ENCODE results near the gene TLNRD1. TPM values are rescaled to one million over a fixed set of nuclear protein-coding genes. Genes with fewer than 3 reads are reported as not detected.
"Not testable (repeated sequence)": the region's sequence is repeated elsewhere in the genome, so short reads cannot be mapped to it uniquely, and the experiment has no call there.

Gene TLNRD1
- total RNA-seq, 5 donors from 2014 or later (not counting 1 experiment from before 2014, with no cell fraction given) = 10.9 to 36.2 (median 29.8) TPM

DNA sequence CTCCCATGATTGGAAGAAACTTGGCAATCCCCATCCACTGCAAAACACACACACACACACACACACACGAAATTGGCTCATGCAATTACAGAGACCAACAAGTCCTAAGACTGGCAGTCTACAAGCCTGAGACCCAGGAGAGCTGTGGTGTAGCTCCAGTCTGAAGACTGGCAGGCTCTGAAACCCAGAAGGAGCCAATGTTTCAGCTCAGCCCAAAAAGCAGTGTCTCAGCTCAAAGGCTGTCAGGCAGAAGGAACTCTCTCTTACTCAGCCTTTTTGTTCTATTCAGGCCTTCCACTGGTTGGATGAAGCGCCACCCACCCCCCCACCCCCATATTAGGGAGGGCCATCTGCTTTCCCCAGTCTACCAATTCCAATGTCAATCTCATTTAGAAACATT lies 43.2 kb upstream of the TLNRD1 start:
- no peak for DNase-seq
- H3K9me3 Mint-ChIP-seq = no peaks in the 10 kb centered on the region
- CTCF ChIA-PET = interaction anchor here in 1 of 2 donors (1.0 kb wide), 1 partner anchor 12 kb away, joined by 3 read pairs; no protein-coding TSS in a partner anchor
- no peaks in the 10 kb centered on the region for H3K27me3 Mint-ChIP-seq
- Histone ChIP-seq H3K4me3 (ENCODE audit: control insufficient read depth in 1 of 2, extremely low read depth in 1 of 2, low read length in 1 of 2) (no peak overlapping the region), H3K36me3 (ENCODE audit: control insufficient read depth in 2 of 2, extremely low read depth in 1 of 2, insufficient read depth in 1 of 2, low read length in 1 of 2) (peaks cover 7 to 14% of the 10 kb centered on the region in 2 donors), H3K27me3 (replicated peaks in 1 of 2; ENCODE audit: control insufficient read depth in 2 of 2, extremely low read depth in 1 of 2, insufficient read depth in 2 of 2, low read length in 1 of 2) (no peaks in the 10 kb centered on the region), H3K9me3 (no peaks in the 10 kb centered on the region), H3K4me1 (ENCODE audit: control insufficient read depth in 1 of 2, extremely low read depth in 1 of 2, insufficient read depth in 2 of 2, low read length in 2 of 2) (no peaks in the 10 kb centered on the region), H3K27ac (ENCODE audit: low read length) (no peak overlapping the region)
- no peak for ATAC-seq (replicated peaks in 1 of 4)
- no peak overlapping the region for H3K27ac Mint-ChIP-seq
- H3K4me3 Mint-ChIP-seq = no peak overlapping the region
- H3K4me1 Mint-ChIP-seq = peaks cover 17 to 19% (median 17%) of the 10 kb centered on the region in 3 donors
- H3K36me3 Mint-ChIP-seq = peaks cover 63% of the 10 kb centered on the region
- 83% methylated on average over 2 of the region's 2 CpGs for WGBS (ENCODE audit: insufficient coverage)
- POLR2A ChIA-PET = no interaction called here

DNA sequence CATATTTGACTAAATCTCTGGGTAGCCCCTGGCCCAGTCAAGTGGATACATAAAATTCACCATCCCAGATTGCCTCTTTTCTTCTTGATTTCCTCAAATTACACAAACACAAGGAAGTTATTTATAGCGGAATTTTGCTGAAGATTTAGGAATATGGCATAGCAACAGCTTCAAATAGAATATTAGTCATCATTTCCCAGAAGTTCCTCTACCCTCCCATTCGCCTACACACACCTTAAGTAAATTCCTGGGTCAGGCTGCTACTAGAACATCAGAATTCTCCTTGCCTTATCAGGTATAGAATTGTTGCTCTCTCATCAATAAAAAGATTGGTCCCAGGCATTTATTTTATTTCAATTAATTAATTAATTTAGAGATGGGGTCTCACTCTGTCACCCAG lies 42.7 kb upstream of the TLNRD1 start:
- Mint-ChIP-seq H3K36me3 (peaks cover 63% of the 10 kb centered on the region), H3K27ac (no peak overlapping the region), H3K9me3 (no peaks in the 10 kb centered on the region), H3K4me3 (no peak overlapping the region), H3K27me3 (no peaks in the 10 kb centered on the region), H3K4me1 (peaks cover 21 to 23% (median 22%) of the 10 kb centered on the region in 3 donors)
- WGBS (ENCODE audit: insufficient coverage) = no CpG with 5 or more reads among the region's 2 CpGs
- Histone ChIP-seq H3K9me3 (no peaks in the 10 kb centered on the region), H3K4me3 (ENCODE audit: control insufficient read depth in 1 of 2, extremely low read depth in 1 of 2, low read length in 1 of 2) (no peak overlapping the region), H3K27me3 (replicated peaks in 1 of 2; ENCODE audit: control insufficient read depth in 2 of 2, extremely low read depth in 1 of 2, insufficient read depth in 2 of 2, low read length in 1 of 2) (no peaks in the 10 kb centered on the region), H3K27ac (ENCODE audit: low read length) (no peak overlapping the region), H3K4me1 (ENCODE audit: control insufficient read depth in 1 of 2, extremely low read depth in 1 of 2, insufficient read depth in 2 of 2, low read length in 2 of 2) (no peaks in the 10 kb centered on the region), H3K36me3 (ENCODE audit: control insufficient read depth in 2 of 2, extremely low read depth in 1 of 2, insufficient read depth in 1 of 2, low read length in 1 of 2) (peaks cover 5 to 14% of the 10 kb centered on the region in 2 donors)
- ATAC-seq (replicated peaks in 1 of 4) = no peak
- ChIA-PET CTCF (no interaction called here), POLR2A (no interaction called here)
- DNase-seq = no peak

DNA sequence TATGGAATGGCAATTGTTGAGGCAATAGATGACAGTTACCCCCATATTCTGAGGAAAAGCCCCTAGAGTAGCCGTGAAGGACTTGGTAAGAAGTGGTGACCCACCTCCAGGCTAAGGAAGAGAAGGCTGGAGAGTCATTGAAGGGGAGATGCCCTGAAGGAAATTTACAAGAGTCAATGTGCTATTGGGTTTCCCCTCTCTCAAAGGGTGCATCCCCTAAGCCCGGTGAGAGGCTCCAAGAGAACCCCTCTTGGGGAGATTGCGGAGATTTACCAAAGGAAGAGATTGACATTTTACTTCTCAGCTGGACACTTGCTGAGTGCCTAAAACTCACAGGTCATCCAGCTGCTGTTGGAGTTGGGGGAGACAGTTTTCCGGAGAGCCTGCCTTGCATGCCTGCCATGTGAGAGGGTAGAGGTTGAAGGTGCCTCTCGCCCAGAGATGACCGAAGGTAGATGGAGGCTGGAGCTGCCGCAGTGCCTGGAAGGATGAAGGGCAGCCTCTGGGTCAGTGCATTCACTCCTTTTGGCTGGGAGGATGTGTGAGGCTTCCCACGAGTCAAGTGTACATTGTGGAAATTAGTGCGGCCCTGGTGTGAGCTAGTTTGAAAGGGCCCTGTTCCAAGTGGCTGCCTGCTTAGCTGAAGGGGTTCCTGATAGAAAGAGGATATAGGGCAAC lies 41.8 kb upstream of the TLNRD1 start:
- Mint-ChIP-seq H3K4me1 (peaks cover 24 to 28% (median 28%) of the 10 kb centered on the region in 3 donors), H3K27ac (no peak overlapping the region), H3K27me3 (no peaks in the 10 kb centered on the region), H3K4me3 (peak overlapping the region in 1 of 3 donors; percentile 13), H3K9me3 (no peaks in the 10 kb centered on the region), H3K36me3 (peaks cover 65% of the 10 kb centered on the region)
- Histone ChIP-seq H3K27ac (ENCODE audit: low read length) (no peak overlapping the region), H3K27me3 (replicated peaks in 1 of 2; ENCODE audit: control insufficient read depth in 2 of 2, extremely low read depth in 1 of 2, insufficient read depth in 2 of 2, low read length in 1 of 2) (no peaks in the 10 kb centered on the region), H3K4me3 (ENCODE audit: control insufficient read depth in 1 of 2, extremely low read depth in 1 of 2, low read length in 1 of 2) (no peak overlapping the region), H3K9me3 (no peaks in the 10 kb centered on the region), H3K36me3 (ENCODE audit: control insufficient read depth in 2 of 2, extremely low read depth in 1 of 2, insufficient read depth in 1 of 2, low read length in 1 of 2) (peaks cover 5 to 12% of the 10 kb centered on the region in 2 donors), H3K4me1 (ENCODE audit: control insufficient read depth in 1 of 2, extremely low read depth in 1 of 2, insufficient read depth in 2 of 2, low read length in 2 of 2) (no peaks in the 10 kb centered on the region)
- 95% methylated on average over 8 of the region's 9 CpGs for WGBS (ENCODE audit: insufficient coverage)
- ChIA-PET POLR2A (no interaction called here), CTCF (interaction anchor here in 1 of 2 donors (0.6 kb wide), 1 partner anchor 1468 kb away, joined by 4 read pairs; no protein-coding TSS in a partner anchor)
- DNase-seq (no peak), ATAC-seq (replicated peaks in 1 of 4) (no peak)

DNA sequence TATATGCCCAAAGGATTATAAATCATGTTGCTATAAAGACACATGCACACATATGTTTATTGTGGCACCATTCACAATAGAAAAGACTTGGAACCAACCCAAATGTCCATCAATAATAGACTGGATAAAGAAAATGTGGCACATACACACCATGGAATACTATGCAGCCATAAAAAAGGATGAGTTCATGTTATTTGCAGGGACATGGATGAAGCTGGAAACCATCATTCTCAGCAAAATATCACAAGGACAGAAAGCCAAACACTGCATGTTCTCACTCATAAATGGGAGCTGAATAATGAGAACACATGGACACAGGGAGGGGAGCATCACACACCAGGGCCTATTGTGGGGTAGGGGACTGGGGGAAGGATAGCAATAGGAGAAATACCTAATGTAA lies 35.3 kb upstream of the TLNRD1 start:
- POLR2A ChIA-PET; CTCF ChIA-PET; H3K27me3 Mint-ChIP-seq; H3K27ac Mint-ChIP-seq; H3K27me3 ChIP-seq (replicated peaks in 1 of 2; ENCODE audit: control insufficient read depth in 2 of 2, extremely low read depth in 1 of 2, insufficient read depth in 2 of 2, low read length in 1 of 2); H3K4me1 ChIP-seq (ENCODE audit: control insufficient read depth in 1 of 2, extremely low read depth in 1 of 2, insufficient read depth in 2 of 2, low read length in 2 of 2); H3K9me3 ChIP-seq; H3K27ac ChIP-seq (ENCODE audit: low read length); H3K9me3 Mint-ChIP-seq; DNase-seq; H3K4me3 ChIP-seq (ENCODE audit: control insufficient read depth in 1 of 2, extremely low read depth in 1 of 2, low read length in 1 of 2); H3K4me3 Mint-ChIP-seq; ATAC-seq (replicated peaks in 1 of 4): not testable (repeated sequence)
- Mint-ChIP-seq H3K36me3 (peaks cover 57% of the 10 kb centered on the region), H3K4me1 (peaks cover 31 to 34% (median 33%) of the 10 kb centered on the region in 3 donors)
- H3K36me3 ChIP-seq (ENCODE audit: control insufficient read depth in 2 of 2, extremely low read depth in 1 of 2, insufficient read depth in 1 of 2, low read length in 1 of 2) = peaks cover 12 to 15% of the 10 kb centered on the region in 2 donors

DNA sequence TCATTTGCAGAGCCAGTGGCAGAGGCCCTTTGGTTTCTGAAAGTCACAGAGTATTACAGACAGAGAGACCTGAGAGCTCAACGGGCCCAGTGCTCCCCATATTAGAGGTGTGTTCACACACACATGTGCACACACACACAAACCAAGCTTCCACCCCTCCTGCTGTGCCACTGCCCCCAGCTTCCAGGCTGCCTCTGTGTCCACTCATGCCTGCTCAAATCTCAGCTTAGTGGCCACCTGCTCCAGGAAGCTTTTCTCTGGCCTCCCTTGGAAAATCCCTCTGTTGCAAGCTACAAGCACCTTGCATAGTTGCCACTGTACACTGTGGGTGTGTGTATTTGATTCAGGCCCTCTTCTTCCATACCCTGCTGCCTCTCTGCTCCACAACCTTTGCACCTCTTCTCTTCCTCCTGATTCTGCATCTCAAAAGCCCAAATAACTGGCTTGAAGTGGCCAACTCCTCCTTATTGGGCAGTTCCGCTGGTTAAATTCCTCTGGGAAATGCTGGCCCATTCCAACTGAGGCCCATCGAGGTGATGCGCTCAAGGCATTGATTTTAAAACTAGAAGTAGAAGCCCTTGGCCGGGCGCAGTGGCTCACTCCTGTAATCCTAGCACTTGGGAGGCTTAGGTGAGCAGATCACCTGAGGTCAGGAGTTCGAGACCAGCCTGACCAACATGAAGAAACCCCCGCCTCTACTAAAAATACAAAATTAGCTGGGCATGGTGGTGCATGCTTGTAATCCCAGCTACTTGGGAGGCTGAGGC lies 34.1 kb upstream of the TLNRD1 start:
- H3K36me3 Mint-ChIP-seq = peaks cover 47% of the 10 kb centered on the region
- ATAC-seq (replicated peaks in 1 of 4) (no peak), DNase-seq (no peak)
- H3K4me1 Mint-ChIP-seq = peaks cover 25 to 34% (median 31%) of the 10 kb centered on the region in 3 donors
- H3K27ac Mint-ChIP-seq = no peak overlapping the region
- ChIA-PET CTCF (interaction anchor here in 1 of 2 donors (2.3 kb wide), 1 partner anchor 511 kb away, joined by 7 read pairs; no protein-coding TSS in a partner anchor), POLR2A (no interaction called here)
- H3K9me3 ChIP-seq = no peaks in the 10 kb centered on the region
- H3K27me3 ChIP-seq (replicated peaks in 1 of 2; ENCODE audit: control insufficient read depth in 2 of 2, extremely low read depth in 1 of 2, insufficient read depth in 2 of 2, low read length in 1 of 2) = no peaks in the 10 kb centered on the region
- no peak overlapping the region for H3K4me3 ChIP-seq (ENCODE audit: control insufficient read depth in 1 of 2, extremely low read depth in 1 of 2, low read length in 1 of 2)
- peaks cover 12 to 18% of the 10 kb centered on the region in 2 donors for H3K36me3 ChIP-seq (ENCODE audit: control insufficient read depth in 2 of 2, extremely low read depth in 1 of 2, insufficient read depth in 1 of 2, low read length in 1 of 2)
- peaks cover 0 to 4% (median 0%) of the 10 kb centered on the region in 3 donors for H3K9me3 Mint-ChIP-seq
- H3K27ac ChIP-seq (ENCODE audit: low read length) = no peak overlapping the region
- no peaks in the 10 kb centered on the region for H3K4me1 ChIP-seq (ENCODE audit: control insufficient read depth in 1 of 2, extremely low read depth in 1 of 2, insufficient read depth in 2 of 2, low read length in 2 of 2)
- H3K27me3 Mint-ChIP-seq = no peaks in the 10 kb centered on the region
- WGBS (ENCODE audit: insufficient coverage) = 91% methylated on average over 7 of the region's 8 CpGs
- H3K4me3 Mint-ChIP-seq = no peak overlapping the region

DNA sequence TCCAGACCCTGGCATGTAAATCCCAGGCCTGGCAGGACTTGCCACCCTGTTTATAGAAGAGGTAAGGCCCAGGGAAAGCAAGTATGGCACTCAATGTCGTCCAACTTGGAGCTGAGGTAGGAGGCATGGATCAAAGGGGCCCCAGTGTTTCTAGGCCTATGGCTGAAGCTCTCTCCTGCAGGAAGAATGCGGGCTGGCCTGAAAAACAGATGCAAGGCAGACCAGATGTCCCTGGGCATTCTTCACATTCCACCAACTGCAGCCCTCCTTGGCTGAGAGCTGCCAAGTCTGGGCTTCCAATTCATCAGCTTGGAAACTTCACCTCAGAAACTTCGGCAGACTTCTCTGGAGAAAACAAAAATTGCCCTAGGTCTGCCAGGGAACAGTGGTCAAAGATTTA lies 33.3 kb upstream of the TLNRD1 start:
- Mint-ChIP-seq H3K36me3 (peaks cover 45% of the 10 kb centered on the region), H3K27ac (no peak overlapping the region), H3K27me3 (no peaks in the 10 kb centered on the region), H3K9me3 (peaks cover 0 to 4% (median 0%) of the 10 kb centered on the region in 3 donors), H3K4me3 (no peak overlapping the region), H3K4me1 (peaks cover 18 to 25% (median 24%) of the 10 kb centered on the region in 3 donors)
- POLR2A ChIA-PET = no interaction called here
- ATAC-seq (replicated peaks in 1 of 4) = no peak
- H3K36me3 ChIP-seq (ENCODE audit: control insufficient read depth in 2 of 2, extremely low read depth in 1 of 2, insufficient read depth in 1 of 2, low read length in 1 of 2) = peaks cover 12 to 18% of the 10 kb centered on the region in 2 donors
- 83% methylated on average over 1 of the region's 3 CpGs for WGBS (ENCODE audit: insufficient coverage)
- no peak for DNase-seq
- no peaks in the 10 kb centered on the region for H3K9me3 ChIP-seq
- CTCF ChIA-PET = interaction anchor here in 1 of 2 donors (2.3 kb wide), 1 partner anchor 512 kb away, joined by 7 read pairs; no protein-coding TSS in a partner anchor
- H3K27me3 ChIP-seq (replicated peaks in 1 of 2; ENCODE audit: control insufficient read depth in 2 of 2, extremely low read depth in 1 of 2, insufficient read depth in 2 of 2, low read length in 1 of 2) = no peaks in the 10 kb centered on the region
- no peak overlapping the region for H3K27ac ChIP-seq (ENCODE audit: low read length)
- H3K4me1 ChIP-seq (ENCODE audit: control insufficient read depth in 1 of 2, extremely low read depth in 1 of 2, insufficient read depth in 2 of 2, low read length in 2 of 2) = no peaks in the 10 kb centered on the region
- no peak overlapping the region for H3K4me3 ChIP-seq (ENCODE audit: control insufficient read depth in 1 of 2, extremely low read depth in 1 of 2, low read length in 1 of 2)

Data from T-cell (primary cell).